ENCODE measurements around the gene STK16.

GRCh38 chr2:219207884-219208740, 37.2 kb upstream of the STK16 start:
- TF ChIP-seq, protein P1, sequence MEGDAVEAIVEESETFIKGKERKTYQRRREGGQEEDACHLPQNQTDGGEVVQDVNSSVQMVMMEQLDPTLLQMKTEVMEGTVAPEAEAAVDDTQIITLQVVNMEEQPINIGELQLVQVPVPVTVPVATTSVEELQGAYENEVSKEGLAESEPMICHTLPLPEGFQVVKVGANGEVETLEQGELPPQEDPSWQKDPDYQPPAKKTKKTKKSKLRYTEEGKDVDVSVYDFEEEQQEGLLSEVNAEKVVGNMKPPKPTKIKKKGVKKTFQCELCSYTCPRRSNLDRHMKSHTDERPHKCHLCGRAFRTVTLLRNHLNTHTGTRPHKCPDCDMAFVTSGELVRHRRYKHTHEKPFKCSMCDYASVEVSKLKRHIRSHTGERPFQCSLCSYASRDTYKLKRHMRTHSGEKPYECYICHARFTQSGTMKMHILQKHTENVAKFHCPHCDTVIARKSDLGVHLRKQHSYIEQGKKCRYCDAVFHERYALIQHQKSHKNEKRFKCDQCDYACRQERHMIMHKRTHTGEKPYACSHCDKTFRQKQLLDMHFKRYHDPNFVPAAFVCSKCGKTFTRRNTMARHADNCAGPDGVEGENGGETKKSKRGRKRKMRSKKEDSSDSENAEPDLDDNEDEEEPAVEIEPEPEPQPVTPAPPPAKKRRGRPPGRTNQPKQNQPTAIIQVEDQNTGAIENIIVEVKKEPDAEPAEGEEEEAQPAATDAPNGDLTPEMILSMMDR (IDR thresholded peaks at IDR 0.05 in 8 of 11, conservative IDR thresholded peaks at IDR 0.05 in 3 of 11), result no peak
- TF ChIP-seq POLR2A (IDR thresholded peaks at IDR 0.05), result no peak
